ENCODE measurements around the gene LAPTM5. TPM values are rescaled to one million over a fixed set of nuclear protein-coding genes. Genes with fewer than 3 reads are reported as not detected.

The LAPTM5 gene
- total RNA-seq, 1 experiment from 2014 or later, result 0.15 TPM

DNA sequence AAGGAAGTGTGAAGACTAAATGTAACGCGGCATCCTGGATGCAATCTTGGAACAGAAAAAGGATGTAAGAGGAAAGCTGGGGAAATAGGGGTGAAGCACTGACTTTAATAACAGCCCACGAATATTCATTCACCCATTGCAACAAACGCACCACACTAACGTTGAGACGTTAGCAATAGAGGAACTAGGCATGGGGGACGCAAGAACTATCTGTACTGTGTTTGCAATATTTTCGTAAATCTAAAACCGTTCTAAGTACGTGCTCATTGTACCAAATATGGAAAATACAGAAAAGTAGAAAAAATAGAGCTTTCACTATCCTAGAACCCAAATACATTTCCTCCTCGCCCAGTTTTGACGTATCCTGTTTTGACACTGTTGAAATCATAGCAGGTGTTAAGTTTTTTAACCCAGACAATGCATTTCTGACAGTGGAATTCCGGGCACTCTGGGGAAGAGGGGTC is 3.9 kb downstream of the LAPTM5 start:
- Histone ChIP-seq H3T11ph (ENCODE audit: low read length) (no peak overlapping the region), H3K56ac (ENCODE audit: insufficient read length, low read depth, low read length) (no peak overlapping the region), H3K79me1 (ENCODE audit: insufficient read depth, low read depth, low read length, poor library complexity, severe bottlenecking) (no peaks in the 10 kb centered on the region), H2BK15ac (ENCODE audit: low read depth, low read length) (no peak overlapping the region), H2AK5ac (ENCODE audit: insufficient read length, low read length) (no peak overlapping the region), H3K27ac (ENCODE audit: insufficient read length, low read depth, low read length) (no peak overlapping the region), H3K23ac (ENCODE audit: insufficient read length, low read depth, low read length) (no peak overlapping the region), H3K4me1 (ENCODE audit: insufficient read depth, low read length) (no peaks in the 10 kb centered on the region; the same call in 1 of the 2 replicates), H3K14ac (ENCODE audit: insufficient read depth, low read length) (no peak overlapping the region), H4K20me1 (ENCODE audit: control insufficient read depth, insufficient read depth, insufficient read length) (no peaks in the 10 kb centered on the region), H3K79me2 (ENCODE audit: insufficient read depth, low read length) (no peaks in the 10 kb centered on the region), H3K27me3 (ENCODE audit: insufficient read depth, low read length) (no peaks in the 10 kb centered on the region), H3K18ac (ENCODE audit: insufficient read length, low read depth, low read length) (no peak overlapping the region), H3K23me2 (ENCODE audit: insufficient read length, low read depth, low read length, poor library complexity, severe bottlenecking) (no peaks in the 10 kb centered on the region), H3K4me2 (ENCODE audit: insufficient read depth, insufficient read length, low read length) (no peak overlapping the region), H4K5ac (ENCODE audit: insufficient read length, low read depth, low read length) (no peak overlapping the region), H4K8ac (replicated peaks; ENCODE audit: insufficient read length, low read depth, low read length) (no peak overlapping the region), H2BK5ac (ENCODE audit: insufficient read length, low read length) (no peak overlapping the region), H2AFZ (ENCODE audit: low read length) (no peak overlapping the region), H2BK20ac (ENCODE audit: low read depth, low read length, poor library complexity, severe bottlenecking) (no peak overlapping the region), H2BK12ac (ENCODE audit: insufficient read length, low read depth, low read length) (no peak overlapping the region), H3K9me3 (ENCODE audit: control insufficient read depth, low read depth, low read length) (no peaks in the 10 kb centered on the region), H3K4ac (ENCODE audit: low read depth, low read length) (no peak overlapping the region), H4K91ac (ENCODE audit: insufficient read length, low read depth, low read length) (no peak overlapping the region), H3K9ac (ENCODE audit: extremely low read depth, insufficient read length, low read length) (no peak overlapping the region), H2BK120ac (ENCODE audit: low read depth, low read length, poor library complexity, severe bottlenecking) (no peak overlapping the region)
- no CpG with 5 or more reads among the region's 13 CpGs for WGBS (ENCODE audit: extremely low coverage, insufficient read length, low lambda C conversion rate)
- no peak overlapping the region for H3K4me3 Mint-ChIP-seq
- no peak for DNase-seq
- H3K9me3 Mint-ChIP-seq, result no peaks in the 10 kb centered on the region
- peaks cover 14 to 33% of the 10 kb centered on the region in 2 experiments for H3K4me1 Mint-ChIP-seq
- H3K27ac Mint-ChIP-seq, result no peak overlapping the region
- TF ChIP-seq, protein P1, sequence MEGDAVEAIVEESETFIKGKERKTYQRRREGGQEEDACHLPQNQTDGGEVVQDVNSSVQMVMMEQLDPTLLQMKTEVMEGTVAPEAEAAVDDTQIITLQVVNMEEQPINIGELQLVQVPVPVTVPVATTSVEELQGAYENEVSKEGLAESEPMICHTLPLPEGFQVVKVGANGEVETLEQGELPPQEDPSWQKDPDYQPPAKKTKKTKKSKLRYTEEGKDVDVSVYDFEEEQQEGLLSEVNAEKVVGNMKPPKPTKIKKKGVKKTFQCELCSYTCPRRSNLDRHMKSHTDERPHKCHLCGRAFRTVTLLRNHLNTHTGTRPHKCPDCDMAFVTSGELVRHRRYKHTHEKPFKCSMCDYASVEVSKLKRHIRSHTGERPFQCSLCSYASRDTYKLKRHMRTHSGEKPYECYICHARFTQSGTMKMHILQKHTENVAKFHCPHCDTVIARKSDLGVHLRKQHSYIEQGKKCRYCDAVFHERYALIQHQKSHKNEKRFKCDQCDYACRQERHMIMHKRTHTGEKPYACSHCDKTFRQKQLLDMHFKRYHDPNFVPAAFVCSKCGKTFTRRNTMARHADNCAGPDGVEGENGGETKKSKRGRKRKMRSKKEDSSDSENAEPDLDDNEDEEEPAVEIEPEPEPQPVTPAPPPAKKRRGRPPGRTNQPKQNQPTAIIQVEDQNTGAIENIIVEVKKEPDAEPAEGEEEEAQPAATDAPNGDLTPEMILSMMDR (conservative IDR thresholded peaks at IDR 0.05), result no peak
- no peaks in the 10 kb centered on the region for H3K36me3 Mint-ChIP-seq (ENCODE audit: insufficient read depth in 1 of 3, low read depth in 3 of 3)
- no peaks in the 10 kb centered on the region; the same call in 1 of the 2 replicates for H3K27me3 Mint-ChIP-seq (ENCODE audit: low read depth)
